B cell (primary cell): ENCODE measurements around the gene STX8. TPM values are rescaled to one million over a fixed set of nuclear protein-coding genes. Genes with fewer than 3 reads are reported as not detected.

Source experiments
- ATAC-seq: fragments of 200-7000 bp; cut with Tn5 transposase; one replicate; pipeline ENCODE4 v1.10.0; 2021; ENCODE audit warnings: low read depth, mild to moderate bottlenecking, moderate number of reproducible peaks, moderate library complexity
- CTCF ChIA-PET: fragments of 350-600 bp; sonication (Branson Sonifier 250); formaldehyde crosslinking; loops from one replicate; lab custom pipeline; 2021; ENCODE audit warnings: antibody characterized with exemption, inconsistent platforms; lab: Charles Lee
- POLR2A ChIA-PET: fragments of 350-600 bp; sonication (Branson Sonifier 250); formaldehyde crosslinking; loops from one replicate; lab custom pipeline; 2021; ENCODE audit warnings: antibody characterized with exemption; lab: Charles Lee
- DNase-seq: peaks from one replicate; pipeline ENCODE4 v3.0.0; 2013
- H2AFZ ChIP-seq: 2 replicates; pipeline ENCODE4 v1.6.1; 2012; ENCODE audit warnings: mild to moderate bottlenecking, low read depth, low read length; ENCODE audit not compliant: insufficient read depth, poor library complexity, severe bottlenecking
- H3K27ac ChIP-seq, 2 donors: 1 replicate in 1 of 2; 2 replicates in 1 of 2; pipeline ENCODE4 v1.5.1; 2012 to 2013; ENCODE audit warnings: low read length in 2 of 2, mild to moderate bottlenecking in 2 of 2, moderate library complexity in 1 of 2
- H3K27me3 ChIP-seq, 4 experiments: fragments of 200-600 bp in 1 of 4; sonication (generic) in 1 of 4; replicated peaks in 1 of 4; 1 replicate in 2 of 4; 2 replicates in 2 of 4; pipeline versions ENCODE4 v1.6.1 to v1.7.0; 2013 to 2016; ENCODE audit warnings: low read length in 3 of 4, mild to moderate bottlenecking in 2 of 4, mixed read lengths in 1 of 4, moderate library complexity in 1 of 4; ENCODE audit not compliant: insufficient read depth in 4 of 4, control insufficient read depth in 3 of 4; ENCODE audit errors: control extremely low read depth in 1 of 4
- H3K36me3 ChIP-seq, 2 experiments: replicated peaks in 1 of 2; 1 replicate in 1 of 2; 2 replicates in 1 of 2; pipeline versions ENCODE4 v1.6.1 to v1.7.1; 2013; ENCODE audit warnings: low read length in 1 of 2; ENCODE audit not compliant: insufficient read depth in 2 of 2, control insufficient read depth in 1 of 2; ENCODE audit errors: control extremely low read depth in 1 of 2, extremely low read depth in 1 of 2
- H3K4me1 ChIP-seq, 2 donors: fragments of 200-600 bp in 1 of 2; sonication (generic) in 1 of 2; 1 replicate in 1 of 2; 2 replicates in 1 of 2; pipeline versions ENCODE4 v1.5.1 to v1.6.1; 2013 to 2017; ENCODE audit warnings: low read length in 2 of 2; ENCODE audit not compliant: control insufficient read depth in 2 of 2, insufficient read depth in 2 of 2
- H3K4me2 ChIP-seq: replicated peaks from 2 replicates; pipeline ENCODE3; 2012; ENCODE audit warnings: mild to moderate bottlenecking, low read depth, low read length; ENCODE audit not compliant: poor library complexity, severe bottlenecking
- H3K4me3 ChIP-seq, 5 experiments: fragments of 200-600 bp in 1 of 5; sonication (generic) in 1 of 5; 1 replicate in 3 of 5; 2 replicates in 2 of 5; pipeline versions ENCODE4 v1.5.1 to v1.7.0; 2011 to 2016; ENCODE audit warnings: low read length in 4 of 5, mild to moderate bottlenecking in 4 of 5, low read depth in 2 of 5, control low read depth in 1 of 5, moderate library complexity in 1 of 5; ENCODE audit not compliant: insufficient read depth in 1 of 5; ENCODE audit errors: control extremely low read depth in 1 of 5, extremely low read depth in 1 of 5
- H3K79me2 ChIP-seq: fragments of 200-600 bp; sonication (generic); one replicate; pipeline ENCODE4 v1.6.0; 2016; ENCODE audit warnings: low read length; ENCODE audit not compliant: control insufficient read depth, insufficient read depth
- H3K9ac ChIP-seq: fragments of 200-600 bp; sonication (generic); 2 replicates; pipeline ENCODE4 v1.6.1; 2017; ENCODE audit warnings: mild to moderate bottlenecking, low read length, moderate library complexity
- H3K9me3 ChIP-seq, 3 donors: one replicate each; pipeline versions ENCODE4 v1.6.1 to v1.7.1; 2013; ENCODE audit warnings: low read length in 2 of 3; ENCODE audit not compliant: control insufficient read depth in 2 of 3, insufficient read depth in 1 of 3; ENCODE audit errors: control extremely low read depth in 1 of 3
- H4K20me1 ChIP-seq: 2 replicates; pipeline ENCODE4 v1.6.0; 2012; ENCODE audit warnings: mild to moderate bottlenecking, low read length; ENCODE audit not compliant: insufficient read depth, control insufficient read depth, poor library complexity, severe bottlenecking
- H3K27ac Mint-ChIP-seq: one replicate; pipeline ENCODE4 v1.8.0; 2021; ENCODE audit warnings: mixed read lengths
- H3K27me3 Mint-ChIP-seq: one replicate; pipeline ENCODE4 v1.8.0; 2021; ENCODE audit warnings: mixed read lengths
- H3K4me1 Mint-ChIP-seq: one replicate; pipeline ENCODE4 v1.8.0; 2021; ENCODE audit warnings: mixed read lengths
- H3K4me3 Mint-ChIP-seq: one replicate; pipeline ENCODE4 v1.8.0; 2021; ENCODE audit warnings: mixed read lengths
- H3K9me3 Mint-ChIP-seq: one replicate; pipeline ENCODE4 v1.8.0; 2022; ENCODE audit warnings: mixed read lengths; ENCODE audit not compliant: insufficient read depth
- EZH2 ChIP-seq: IDR thresholded peaks from 2 replicates; pipeline ENCODE4 v1.6.1; 2012; ENCODE audit warnings: borderline replicate concordance, low read depth, mild to moderate bottlenecking, moderate library complexity, low read length; ENCODE audit not compliant: insufficient read depth, poor library complexity, severe bottlenecking
- WGBS: methylation state at CpG from one replicate; pipeline ENCODE4 v1.1.5; 2013; ENCODE audit warnings: missing lambda C conversion rate; ENCODE audit not compliant: insufficient coverage; 5-methylcytosine and 5-hydroxymethylcytosine counted together
- intact Hi-C: fragments of 100-400 bp; cut with micrococcal nuclease; formaldehyde crosslinking; loops from one replicate; pipeline ENCODE4 v1.10.0; 2022
- polyA plus RNA-seq: library from polyadenylated mRNA; depleted of rRNA; stranded (reverse); fragments of >200 nt; gene quantifications from 2 replicates; pipeline ENCODE4 v1.2.3, GENCODE V29; 2012
- total RNA-seq, 2 donors: library from RNA; stranded (reverse); fragments of 120-200 nt in 1 of 2; gene quantifications; 1 replicate in 1 of 2; 2 replicates in 1 of 2; pipeline versions ENCODE4 v1.2.3 to v1.2.4, GENCODE V29; 2013 to 2022
- TF ChIP-seq, protein P1 (sequence below): fragments of 200-600 bp; IDR thresholded peaks from one replicate; pipeline ENCODE4 v1.8.0; 2022; ENCODE audit warnings: antibody characterized with exemption, mild to moderate bottlenecking

The STX8 gene
- total and polyA plus RNA-seq, 2 donors (not counting 1 experiment from before 2014, with no cell fraction given): 35.8 to 61.5 TPM

DNA sequence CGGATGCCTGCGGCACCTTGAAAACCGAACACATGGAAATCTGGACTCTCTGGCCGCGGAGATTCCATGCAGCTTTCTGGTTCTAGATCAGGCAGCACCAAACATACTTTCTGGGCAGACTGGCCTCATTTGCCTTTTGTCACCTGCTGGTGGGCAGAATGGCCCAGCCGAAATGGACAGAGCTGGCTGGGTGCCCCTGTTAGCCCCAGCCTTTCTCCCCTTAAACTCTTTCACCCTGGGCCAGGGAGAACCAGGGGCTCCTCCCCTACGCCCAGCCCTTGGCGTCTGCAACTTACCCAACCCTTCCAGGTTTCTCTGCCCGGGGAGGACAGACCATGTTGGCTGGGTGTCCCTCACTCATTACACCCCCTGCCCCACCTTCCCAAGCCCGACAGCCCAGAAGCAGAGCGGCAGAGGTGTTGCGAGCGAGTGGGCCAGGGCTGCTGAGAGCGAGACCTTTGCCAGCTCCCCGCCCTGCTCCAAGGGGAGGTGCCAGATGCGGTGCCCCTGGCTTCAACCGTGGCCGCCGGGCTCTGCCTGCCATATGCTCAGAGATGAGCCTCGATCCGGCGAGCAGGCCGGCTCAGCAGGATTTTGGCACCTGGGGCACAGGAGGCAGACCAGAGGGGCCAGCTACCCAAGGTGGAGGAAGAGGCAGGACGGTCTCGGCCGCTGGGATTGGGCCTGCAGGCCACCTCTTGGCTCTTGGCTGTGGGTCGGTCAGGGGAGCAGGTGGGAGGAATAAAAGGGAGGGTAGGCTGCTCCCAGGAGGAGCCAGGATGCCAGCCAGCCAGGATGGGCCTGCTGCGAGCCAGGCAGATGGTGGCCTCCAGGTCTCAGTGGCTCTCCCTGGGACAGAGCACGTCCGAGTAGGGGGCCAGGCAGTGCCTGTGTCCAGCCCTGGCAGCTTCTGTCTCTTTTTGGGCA, 363.0 kb downstream of the STX8 start:
- Histone ChIP-seq H3K36me3 (no peaks in the 10 kb centered on the region), H3K4me1 (no peaks in the 10 kb centered on the region), H2AFZ (no peak overlapping the region), H3K79me2 (no peaks in the 10 kb centered on the region), H3K27me3 (no peaks in the 10 kb centered on the region), H4K20me1 (no peaks in the 10 kb centered on the region), H3K9me3 (peaks cover 2 to 19% (median 15%) of the 10 kb centered on the region in 3 donors), H3K4me3 (no peak overlapping the region), H3K9ac (no peak overlapping the region), H3K27ac (no peak overlapping the region), H3K4me2 (no peak overlapping the region)
- no peak overlapping the region for H3K27ac Mint-ChIP-seq
- CTCF ChIA-PET: no interaction called here
- DNase-seq (no peak), ATAC-seq (no peak)
- 94% methylated on average over 30 of the region's 30 CpGs for WGBS
- no peaks in the 10 kb centered on the region for H3K27me3 Mint-ChIP-seq
- H3K4me3 Mint-ChIP-seq: no peak overlapping the region
- peaks cover 8% of the 10 kb centered on the region for H3K9me3 Mint-ChIP-seq
- TF ChIP-seq, protein P1, sequence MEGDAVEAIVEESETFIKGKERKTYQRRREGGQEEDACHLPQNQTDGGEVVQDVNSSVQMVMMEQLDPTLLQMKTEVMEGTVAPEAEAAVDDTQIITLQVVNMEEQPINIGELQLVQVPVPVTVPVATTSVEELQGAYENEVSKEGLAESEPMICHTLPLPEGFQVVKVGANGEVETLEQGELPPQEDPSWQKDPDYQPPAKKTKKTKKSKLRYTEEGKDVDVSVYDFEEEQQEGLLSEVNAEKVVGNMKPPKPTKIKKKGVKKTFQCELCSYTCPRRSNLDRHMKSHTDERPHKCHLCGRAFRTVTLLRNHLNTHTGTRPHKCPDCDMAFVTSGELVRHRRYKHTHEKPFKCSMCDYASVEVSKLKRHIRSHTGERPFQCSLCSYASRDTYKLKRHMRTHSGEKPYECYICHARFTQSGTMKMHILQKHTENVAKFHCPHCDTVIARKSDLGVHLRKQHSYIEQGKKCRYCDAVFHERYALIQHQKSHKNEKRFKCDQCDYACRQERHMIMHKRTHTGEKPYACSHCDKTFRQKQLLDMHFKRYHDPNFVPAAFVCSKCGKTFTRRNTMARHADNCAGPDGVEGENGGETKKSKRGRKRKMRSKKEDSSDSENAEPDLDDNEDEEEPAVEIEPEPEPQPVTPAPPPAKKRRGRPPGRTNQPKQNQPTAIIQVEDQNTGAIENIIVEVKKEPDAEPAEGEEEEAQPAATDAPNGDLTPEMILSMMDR: no peak
- no peak for TF ChIP-seq EZH2
- intact Hi-C loops: no loop called here
- POLR2A ChIA-PET: no interaction called here
- H3K4me1 Mint-ChIP-seq: no peaks in the 10 kb centered on the region

DNA sequence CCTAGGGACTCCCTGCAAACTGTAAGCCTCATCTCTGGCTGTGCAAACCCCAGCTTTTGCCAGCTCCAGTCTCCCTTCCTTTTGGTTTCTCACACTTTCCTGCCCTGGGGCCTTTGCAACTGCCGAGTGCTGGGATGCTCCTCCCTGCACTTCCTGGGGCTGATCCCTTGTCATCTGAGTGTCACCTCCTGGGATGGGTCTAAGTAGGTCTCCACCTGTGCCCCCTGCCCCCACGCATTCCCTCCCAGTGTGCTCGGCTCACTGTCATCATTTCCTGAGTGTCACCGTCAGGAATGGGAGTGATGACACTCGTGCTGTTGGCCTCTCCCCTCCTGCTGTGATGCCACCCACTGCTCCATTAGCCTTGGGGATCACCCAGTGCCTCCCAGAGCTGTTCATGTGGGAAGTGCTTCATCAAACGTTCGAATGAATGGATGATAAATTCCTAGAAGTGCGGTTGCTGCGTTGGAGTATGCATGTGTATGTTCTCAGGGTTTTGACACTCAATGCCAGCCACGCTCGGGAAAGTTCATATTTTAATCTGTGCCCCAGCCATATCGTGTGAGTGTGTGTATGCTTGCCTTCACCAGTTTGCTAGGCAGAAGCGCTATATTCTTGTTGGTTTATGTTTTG, 364.4 kb downstream of the STX8 start:
- no peaks in the 10 kb centered on the region for H3K27me3 Mint-ChIP-seq
- H3K27ac ChIP-seq: no peak overlapping the region
- ATAC-seq (no peak), DNase-seq (no peak)
- H3K9me3 Mint-ChIP-seq: peaks cover 3% of the 10 kb centered on the region
- no peak overlapping the region for H3K4me2 ChIP-seq
- no peak for TF ChIP-seq EZH2
- TF ChIP-seq, protein P1: no peak
- no peak overlapping the region for H3K27ac Mint-ChIP-seq
- no peaks in the 10 kb centered on the region for H3K27me3 ChIP-seq
- H3K9ac ChIP-seq: no peak overlapping the region
- H3K4me3 Mint-ChIP-seq: no peak overlapping the region
- ChIA-PET CTCF (no interaction called here), POLR2A (no interaction called here)
- no peaks in the 10 kb centered on the region for H3K36me3 ChIP-seq
- H4K20me1 ChIP-seq: no peaks in the 10 kb centered on the region
- no peaks in the 10 kb centered on the region for H3K79me2 ChIP-seq
- intact Hi-C loops: no loop called here
- H3K4me1 Mint-ChIP-seq: no peaks in the 10 kb centered on the region
- H3K4me3 ChIP-seq: no peak overlapping the region
- WGBS: 83% methylated on average over 13 of the region's 13 CpGs
- H3K9me3 ChIP-seq: peaks cover 2 to 12% (median 10%) of the 10 kb centered on the region in 3 donors
- H2AFZ ChIP-seq: no peak overlapping the region
- no peaks in the 10 kb centered on the region for H3K4me1 ChIP-seq
